ENCODE data around the gene TRRAP.
"Not testable (repeated sequence)": the region's sequence is repeated elsewhere in the genome, so short reads cannot be mapped to it uniquely, and the experiment has no call there.

The TRRAP gene

GRCh38 chr7:99040104-99040958 is 162.0 kb downstream of the TRRAP start:
- peak; percentile 62 for DNase-seq (ENCODE audit: insufficient read length, low spot score)
- FAIRE-seq, result peak; percentile 45

GRCh38 chr7:99041526-99041925 is 163.2 kb downstream of the TRRAP start:
- FAIRE-seq (no peak), DNase-seq (ENCODE audit: insufficient read length, low spot score) (no peak)

- FAIRE-seq (no peak), DNase-seq (ENCODE audit: insufficient read length, low spot score) (no peak)
Observed at GRCh38 chr7:99042957-99043356, 164.6 kb downstream of the TRRAP start.

GRCh38 chr7:99044858-99045257 is 166.5 kb downstream of the TRRAP start:
- FAIRE-seq; DNase-seq (ENCODE audit: insufficient read length, low spot score): not testable (repeated sequence)

- DNase-seq (ENCODE audit: insufficient read length, low spot score); FAIRE-seq: not testable (repeated sequence)
Observed at GRCh38 chr7:99046262-99046661, 167.9 kb downstream of the TRRAP start.

GRCh38 chr7:99046722-99047121 is 168.4 kb downstream of the TRRAP start:
- no peak for FAIRE-seq

GRCh38 chr7:99047526-99048077 is 169.3 kb downstream of the TRRAP start:
- DNase-seq (ENCODE audit: insufficient read length, low spot score), result no peak
- FAIRE-seq, result no peak

More at GRCh38 chr7:99046722-99047121, 168.4 kb downstream of the TRRAP start:
- no peak for DNase-seq (ENCODE audit: insufficient read length, low spot score)

- DNase-seq (ENCODE audit: insufficient read length, low spot score), result no peak
- FAIRE-seq, result no peak
Observed at GRCh38 chr7:99050971-99051370, 172.6 kb downstream of the TRRAP start.

GRCh38 chr7:99054781-99055180 is 176.4 kb downstream of the TRRAP start:
- no peak for DNase-seq (ENCODE audit: insufficient read length, low spot score)
- no peak for FAIRE-seq

- FAIRE-seq, result no peak
- DNase-seq (ENCODE audit: insufficient read length, low spot score), result no peak
Observed at GRCh38 chr7:99061001-99061776, 182.9 kb downstream of the TRRAP start.
